Measurements from ENCODE around the gene CACNB2.

- TF ChIP-seq TCF12 (IDR thresholded peaks at IDR 0.05; ENCODE audit: low read depth, low read length) = no peak
- TF ChIP-seq, protein P1, sequence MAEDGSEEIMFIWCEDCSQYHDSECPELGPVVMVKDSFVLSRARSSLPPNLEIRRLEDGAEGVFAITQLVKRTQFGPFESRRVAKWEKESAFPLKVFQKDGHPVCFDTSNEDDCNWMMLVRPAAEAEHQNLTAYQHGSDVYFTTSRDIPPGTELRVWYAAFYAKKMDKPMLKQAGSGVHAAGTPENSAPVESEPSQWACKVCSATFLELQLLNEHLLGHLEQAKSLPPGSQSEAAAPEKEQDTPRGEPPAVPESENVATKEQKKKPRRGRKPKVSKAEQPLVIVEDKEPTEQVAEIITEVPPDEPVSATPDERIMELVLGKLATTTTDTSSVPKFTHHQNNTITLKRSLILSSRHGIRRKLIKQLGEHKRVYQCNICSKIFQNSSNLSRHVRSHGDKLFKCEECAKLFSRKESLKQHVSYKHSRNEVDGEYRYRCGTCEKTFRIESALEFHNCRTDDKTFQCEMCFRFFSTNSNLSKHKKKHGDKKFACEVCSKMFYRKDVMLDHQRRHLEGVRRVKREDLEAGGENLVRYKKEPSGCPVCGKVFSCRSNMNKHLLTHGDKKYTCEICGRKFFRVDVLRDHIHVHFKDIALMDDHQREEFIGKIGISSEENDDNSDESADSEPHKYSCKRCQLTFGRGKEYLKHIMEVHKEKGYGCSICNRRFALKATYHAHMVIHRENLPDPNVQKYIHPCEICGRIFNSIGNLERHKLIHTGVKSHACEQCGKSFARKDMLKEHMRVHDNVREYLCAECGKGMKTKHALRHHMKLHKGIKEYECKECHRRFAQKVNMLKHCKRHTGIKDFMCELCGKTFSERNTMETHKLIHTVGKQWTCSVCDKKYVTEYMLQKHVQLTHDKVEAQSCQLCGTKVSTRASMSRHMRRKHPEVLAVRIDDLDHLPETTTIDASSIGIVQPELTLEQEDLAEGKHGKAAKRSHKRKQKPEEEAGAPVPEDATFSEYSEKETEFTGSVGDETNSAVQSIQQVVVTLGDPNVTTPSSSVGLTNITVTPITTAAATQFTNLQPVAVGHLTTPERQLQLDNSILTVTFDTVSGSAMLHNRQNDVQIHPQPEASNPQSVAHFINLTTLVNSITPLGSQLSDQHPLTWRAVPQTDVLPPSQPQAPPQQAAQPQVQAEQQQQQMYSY (CRISPR knock-in tag; IDR thresholded peaks at IDR 0.05) = no peak
- TF ChIP-seq, protein P2, sequence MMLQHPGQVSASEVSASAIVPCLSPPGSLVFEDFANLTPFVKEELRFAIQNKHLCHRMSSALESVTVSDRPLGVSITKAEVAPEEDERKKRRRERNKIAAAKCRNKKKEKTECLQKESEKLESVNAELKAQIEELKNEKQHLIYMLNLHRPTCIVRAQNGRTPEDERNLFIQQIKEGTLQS (IDR thresholded peaks at IDR 0.05; ENCODE audit: borderline replicate concordance, extremely low read depth, low read depth, low read length) = no peak
- no peak for TF ChIP-seq RAD21 (IDR thresholded peaks at IDR 0.05; ENCODE audit: insufficient read depth, low read depth, low read length)
- TF ChIP-seq SMC3 (IDR thresholded peaks at IDR 0.05; ENCODE audit: borderline replicate concordance, low read length) = no peak
- TF ChIP-seq CTCF (IDR thresholded peaks at IDR 0.05 in 2 of 3, conservative IDR thresholded peaks at IDR 0.05 in 1 of 3; ENCODE audit: control insufficient read depth in 2 of 3, extremely low read depth in 1 of 3, insufficient read depth in 1 of 3, low read depth in 3 of 3, low read length in 3 of 3) = no peak
- TF ChIP-seq HDAC2 (IDR thresholded peaks at IDR 0.05) = no peak
- no peak for TF ChIP-seq POLR2A (IDR thresholded peaks at IDR 0.05; ENCODE audit: low read depth, low read length)
- TF ChIP-seq, protein P3, sequence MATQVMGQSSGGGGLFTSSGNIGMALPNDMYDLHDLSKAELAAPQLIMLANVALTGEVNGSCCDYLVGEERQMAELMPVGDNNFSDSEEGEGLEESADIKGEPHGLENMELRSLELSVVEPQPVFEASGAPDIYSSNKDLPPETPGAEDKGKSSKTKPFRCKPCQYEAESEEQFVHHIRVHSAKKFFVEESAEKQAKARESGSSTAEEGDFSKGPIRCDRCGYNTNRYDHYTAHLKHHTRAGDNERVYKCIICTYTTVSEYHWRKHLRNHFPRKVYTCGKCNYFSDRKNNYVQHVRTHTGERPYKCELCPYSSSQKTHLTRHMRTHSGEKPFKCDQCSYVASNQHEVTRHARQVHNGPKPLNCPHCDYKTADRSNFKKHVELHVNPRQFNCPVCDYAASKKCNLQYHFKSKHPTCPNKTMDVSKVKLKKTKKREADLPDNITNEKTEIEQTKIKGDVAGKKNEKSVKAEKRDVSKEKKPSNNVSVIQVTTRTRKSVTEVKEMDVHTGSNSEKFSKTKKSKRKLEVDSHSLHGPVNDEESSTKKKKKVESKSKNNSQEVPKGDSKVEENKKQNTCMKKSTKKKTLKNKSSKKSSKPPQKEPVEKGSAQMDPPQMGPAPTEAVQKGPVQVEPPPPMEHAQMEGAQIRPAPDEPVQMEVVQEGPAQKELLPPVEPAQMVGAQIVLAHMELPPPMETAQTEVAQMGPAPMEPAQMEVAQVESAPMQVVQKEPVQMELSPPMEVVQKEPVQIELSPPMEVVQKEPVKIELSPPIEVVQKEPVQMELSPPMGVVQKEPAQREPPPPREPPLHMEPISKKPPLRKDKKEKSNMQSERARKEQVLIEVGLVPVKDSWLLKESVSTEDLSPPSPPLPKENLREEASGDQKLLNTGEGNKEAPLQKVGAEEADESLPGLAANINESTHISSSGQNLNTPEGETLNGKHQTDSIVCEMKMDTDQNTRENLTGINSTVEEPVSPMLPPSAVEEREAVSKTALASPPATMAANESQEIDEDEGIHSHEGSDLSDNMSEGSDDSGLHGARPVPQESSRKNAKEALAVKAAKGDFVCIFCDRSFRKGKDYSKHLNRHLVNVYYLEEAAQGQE (IDR thresholded peaks at IDR 0.05; ENCODE audit: low read depth, low read length) = no peak
These were observed 219.6 kb downstream of the CACNB2 start for GRCh38 chr10:18359812-18360211.

All from GM12878 (cell line).